A549 (cell line): Measurements from ENCODE around the gene TIGD1. TPM values are rescaled to one million over a fixed set of nuclear protein-coding genes. Genes with fewer than 3 reads are reported as not detected.

Experiments used
- ATAC-seq, 2 experiments: fragments of 200-7000 bp in 1 of 2; fragments of >200 bp in 1 of 2; cut with Nextera tagmentation in 1 of 2; cut with Tn5 transposase in 1 of 2; 3 replicates each; pipeline versions ENCODE4 v1.8.0 to v1.9.1; 2018 to 2020; ENCODE audit warnings: mild to moderate bottlenecking in 1 of 2, moderate library complexity in 1 of 2
- CTCF ChIA-PET: fragments of 300-600 bp; sonication (Branson Sonifier 250); formaldehyde crosslinking; extraction: SDS; loops from one replicate; lab custom pipeline; 2021; ENCODE audit warnings: antibody characterized with exemption, inconsistent platforms; lab: Yijun Ruan, JAX
- POLR2A ChIA-PET: fragments of 350-600 bp; formaldehyde crosslinking; extraction: SDS; loops from one replicate; lab custom pipeline; 2021; ENCODE audit warnings: antibody characterized with exemption, inconsistent platforms; lab: Yijun Ruan, JAX
- DNase-seq, 2 experiments: peaks; one replicate each; pipeline versions ENCODE4 v3.0.0 to v3.0.0-alpha.2; 2011 to 2016; ENCODE audit warnings: low read depth in 1 of 2, low spot score in 1 of 2
- FAIRE-seq: peaks from 2 replicates; lab custom pipeline; 2011; peaks lifted over from hg19 to GRCh38; lab: Jason Lieb, UNC
- H3K27ac ChIP-seq, 2 experiments: fragments of >200 bp; sonication (Bioruptor Twin); formaldehyde crosslinking; 3 replicates each; pipeline ENCODE4 v1.5.1; 2016 to 2017
- H3K4me1 ChIP-seq: fragments of >200 bp; sonication (Bioruptor Twin); formaldehyde crosslinking; 3 replicates; pipeline ENCODE4 v1.6.1; 2016
- H3K4me2 ChIP-seq: fragments of >200 bp; sonication (Bioruptor Twin); formaldehyde crosslinking; 3 replicates; pipeline ENCODE4 v1.6.1; 2016
- H3K4me3 ChIP-seq: fragments of >200 bp; sonication (Bioruptor Twin); formaldehyde crosslinking; 3 replicates; pipeline ENCODE4 v1.5.1; 2016
- H3K9me3 ChIP-seq: fragments of >200 bp; sonication (Bioruptor Twin); formaldehyde crosslinking; 3 replicates; pipeline ENCODE4 v1.6.1; 2016
- EP300 ChIP-seq, 2 experiments: fragments of >200 bp; sonication (Bioruptor Twin); formaldehyde crosslinking; IDR thresholded peaks; 2 replicates in 1 of 2; 3 replicates in 1 of 2; pipeline ENCODE4 v1.6.1; 2016 to 2017
- FOSL2 ChIP-seq, 2 experiments: fragments of 450-650 bp in 1 of 2; fragments of >200 bp in 1 of 2; sonication (Bioruptor Twin) in 1 of 2; formaldehyde crosslinking; IDR thresholded peaks; 2 replicates each; pipeline versions ENCODE4 v1.5.0 to v1.6.1; 2016 to 2020; ENCODE audit warnings: mild to moderate bottlenecking in 1 of 2, moderate library complexity in 1 of 2
- HES2 ChIP-seq: fragments of >200 bp; sonication (Bioruptor Twin); formaldehyde crosslinking; IDR thresholded peaks from 2 replicates; pipeline ENCODE4 v1.6.1; 2016
- JUN ChIP-seq, 2 experiments: fragments of >200 bp; sonication (Bioruptor Twin); formaldehyde crosslinking; IDR thresholded peaks; 2 replicates in 1 of 2; 3 replicates in 1 of 2; pipeline ENCODE4 v1.6.1; 2016 to 2017
- JUNB ChIP-seq: fragments of >200 bp; sonication (Bioruptor Twin); formaldehyde crosslinking; IDR thresholded peaks from 2 replicates; pipeline ENCODE4 v1.6.1; 2016
- MAFK ChIP-seq: fragments of 450-650 bp; IDR thresholded peaks from 2 replicates; pipeline ENCODE4 v1.6.1; 2014; ENCODE audit not compliant: partially characterized antibody
- MYC ChIP-seq: IDR thresholded peaks from 2 replicates; pipeline ENCODE4 v1.6.1; 2012; ENCODE audit warnings: mild to moderate bottlenecking, inconsistent platforms, low read length, improper control_type of control experiment, borderline replicate concordance
- NFE2L2 ChIP-seq: fragments of 150-350 bp; conservative IDR thresholded peaks from 2 replicates; pipeline ENCODE4 v1.6.1; 2014; ENCODE audit warnings: low read length
- RCOR1 ChIP-seq: fragments of 150-350 bp; IDR thresholded peaks from 2 replicates; pipeline ENCODE4 v1.6.1; 2014; ENCODE audit warnings: antibody characterized with exemption, low read length, low read depth
- RNF2 ChIP-seq: fragments of 200-600 bp; sonication (generic); IDR thresholded peaks from 2 replicates; pipeline ENCODE4 v1.6.1; 2016; ENCODE audit warnings: low read depth, mild to moderate bottlenecking, antibody characterized with exemption, moderate library complexity, borderline replicate concordance
- SREBF2 ChIP-seq: fragments of 450-650 bp; IDR thresholded peaks from 2 replicates; pipeline ENCODE4 v1.6.1; 2014; ENCODE audit warnings: mild to moderate bottlenecking, moderate library complexity
- USF2 ChIP-seq: fragments of 450-650 bp; IDR thresholded peaks from 2 replicates; pipeline ENCODE4 v1.6.1; 2014; ENCODE audit warnings: antibody characterized with exemption
- WGBS: methylation state at CpG from one replicate; pipeline ENCODE4 v1.1.6; 2017; ENCODE audit errors: missing lambda C conversion rate; 5-methylcytosine and 5-hydroxymethylcytosine counted together
- polyA plus RNA-seq, 4 experiments: library from polyadenylated mRNA; depleted of rRNA in 3 of 4; stranded (reverse); fragments of >200 nt; fragmentation: RNase III in 1 of 4; extraction: RNeasy Plus Mini Kit Qiagen cat#74134 plus additional on column Dnase treatment in 1 of 4; gene quantifications; 2 replicates in 3 of 4; 3 replicates in 1 of 4; pipeline ENCODE4 v1.2.3, GENCODE V29; 2011 to 2017
- TF ChIP-seq, protein P1 (sequence below): fragments of 200-600 bp; sonication (generic); IDR thresholded peaks from 2 replicates; pipeline ENCODE4 v1.6.1; 2016; ENCODE audit warnings: antibody characterized with exemption, mild to moderate bottlenecking, moderate library complexity
- TF ChIP-seq, protein P2 (sequence below): fragments of 250-450 bp; sonication (Bioruptor Pico); IDR thresholded peaks from 2 replicates; pipeline ENCODE4 v1.5.0; 2020; ENCODE audit warnings: low read depth, mild to moderate bottlenecking, moderate library complexity

The TIGD1 gene
- polyA plus RNA-seq, 2 of the 4 experiments (the other 2 are of a cell fraction), result 5.7 to 10.5 TPM

DNA sequence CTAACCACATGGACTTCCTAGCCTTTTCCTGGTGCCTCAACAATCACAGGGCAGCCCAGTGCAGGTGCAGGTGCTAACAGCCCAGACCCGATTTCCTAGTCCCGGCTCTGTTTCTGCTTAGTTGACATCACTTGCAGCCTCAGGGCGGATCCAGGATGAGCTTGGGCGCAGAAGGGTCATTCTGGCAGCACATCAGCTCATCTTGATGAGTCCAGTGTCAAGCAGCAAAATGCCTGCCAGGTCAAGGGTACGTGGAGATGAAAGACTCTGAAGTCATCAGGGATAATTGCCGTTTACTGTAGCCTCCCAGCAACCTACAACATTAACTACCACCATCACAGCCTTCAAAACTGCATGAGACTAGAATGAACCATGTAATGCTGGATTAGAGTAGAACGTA lies 43.6 kb upstream of the TIGD1 start:
- whole genome bisulfite sequencing, result 83% methylated on average over 6 of the region's 7 CpGs
- Histone ChIP-seq H3K9me3 (no peaks in the 10 kb centered on the region), H3K4me2 (no peak overlapping the region), H3K4me1 (peaks cover 24% of the 10 kb centered on the region), H3K27ac (no peak overlapping the region), H3K4me3 (no peak overlapping the region)
- DNase-seq (no peak), ATAC-seq (no peak), FAIRE-seq (no peak)
- TF ChIP-seq, protein P1, sequence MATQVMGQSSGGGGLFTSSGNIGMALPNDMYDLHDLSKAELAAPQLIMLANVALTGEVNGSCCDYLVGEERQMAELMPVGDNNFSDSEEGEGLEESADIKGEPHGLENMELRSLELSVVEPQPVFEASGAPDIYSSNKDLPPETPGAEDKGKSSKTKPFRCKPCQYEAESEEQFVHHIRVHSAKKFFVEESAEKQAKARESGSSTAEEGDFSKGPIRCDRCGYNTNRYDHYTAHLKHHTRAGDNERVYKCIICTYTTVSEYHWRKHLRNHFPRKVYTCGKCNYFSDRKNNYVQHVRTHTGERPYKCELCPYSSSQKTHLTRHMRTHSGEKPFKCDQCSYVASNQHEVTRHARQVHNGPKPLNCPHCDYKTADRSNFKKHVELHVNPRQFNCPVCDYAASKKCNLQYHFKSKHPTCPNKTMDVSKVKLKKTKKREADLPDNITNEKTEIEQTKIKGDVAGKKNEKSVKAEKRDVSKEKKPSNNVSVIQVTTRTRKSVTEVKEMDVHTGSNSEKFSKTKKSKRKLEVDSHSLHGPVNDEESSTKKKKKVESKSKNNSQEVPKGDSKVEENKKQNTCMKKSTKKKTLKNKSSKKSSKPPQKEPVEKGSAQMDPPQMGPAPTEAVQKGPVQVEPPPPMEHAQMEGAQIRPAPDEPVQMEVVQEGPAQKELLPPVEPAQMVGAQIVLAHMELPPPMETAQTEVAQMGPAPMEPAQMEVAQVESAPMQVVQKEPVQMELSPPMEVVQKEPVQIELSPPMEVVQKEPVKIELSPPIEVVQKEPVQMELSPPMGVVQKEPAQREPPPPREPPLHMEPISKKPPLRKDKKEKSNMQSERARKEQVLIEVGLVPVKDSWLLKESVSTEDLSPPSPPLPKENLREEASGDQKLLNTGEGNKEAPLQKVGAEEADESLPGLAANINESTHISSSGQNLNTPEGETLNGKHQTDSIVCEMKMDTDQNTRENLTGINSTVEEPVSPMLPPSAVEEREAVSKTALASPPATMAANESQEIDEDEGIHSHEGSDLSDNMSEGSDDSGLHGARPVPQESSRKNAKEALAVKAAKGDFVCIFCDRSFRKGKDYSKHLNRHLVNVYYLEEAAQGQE, result no peak
- ChIA-PET POLR2A (no interaction called here), CTCF (interaction anchor here (0.8 to 6.1 kb wide), 5 partner anchors 11 to 43 kb away, joined by 3 to 33 read pairs (median 6); partner anchors contain the start of genes EIF4E2 and TIGD1)

GRCh38 chr2:232592772-232593395 lies 42.5 kb upstream of the TIGD1 start:
- WGBS, result 78% methylated on average over 3 of the region's 3 CpGs
- Histone ChIP-seq H3K4me1 (peaks cover 31% of the 10 kb centered on the region), H3K27ac (peak overlapping the region; percentile 26 to 60; a peak in 3 of 6 replicates), H3K4me2 (peak overlapping the region; percentile 47), H3K4me3 (no peak overlapping the region), H3K9me3 (no peaks in the 10 kb centered on the region)
- DNase-seq (peak; percentile 38 to 77), ATAC-seq (peak; percentile 66 to 79), FAIRE-seq (no peak)
- ChIA-PET CTCF (interaction anchor here (0.9 to 6.1 kb wide), 7 partner anchors 11 to 42 kb away, joined by 3 to 33 read pairs (median 4); partner anchors contain the start of genes EFHD1, EIF4E2 and TIGD1), POLR2A (no interaction called here)
- TF ChIP-seq JUNB, result peak; percentile 49; the same call in 1 of the 2 replicates
- 0 out of 2 replicates have a peak, but pooled peaks have one; percentile 17 for TF ChIP-seq FOSL2 (IDR thresholded peaks at IDR 0.05)
- peak; percentile 84 for TF ChIP-seq FOSL2 (CRISPR knock-in tag; IDR thresholded peaks at IDR 0.05)
- TF ChIP-seq, protein P2, sequence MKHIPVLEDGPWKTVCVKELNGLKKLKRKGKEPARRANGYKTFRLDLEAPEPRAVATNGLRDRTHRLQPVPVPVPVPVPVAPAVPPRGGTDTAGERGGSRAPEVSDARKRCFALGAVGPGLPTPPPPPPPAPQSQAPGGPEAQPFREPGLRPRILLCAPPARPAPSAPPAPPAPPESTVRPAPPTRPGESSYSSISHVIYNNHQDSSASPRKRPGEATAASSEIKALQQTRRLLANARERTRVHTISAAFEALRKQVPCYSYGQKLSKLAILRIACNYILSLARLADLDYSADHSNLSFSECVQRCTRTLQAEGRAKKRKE (CRISPR knock-in tag), result no peak

GRCh38 chr2:232588680-232589585 lies 38.6 kb upstream of the TIGD1 start:
- H3K4me2 ChIP-seq, result peak overlapping the region; percentile 44
- H3K27ac ChIP-seq, result peak overlapping the region; percentile 64 to 79
- WGBS, result 83% methylated on average over 18 of the region's 18 CpGs
- H3K4me1 ChIP-seq, result peaks cover 31% of the 10 kb centered on the region
- H3K9me3 ChIP-seq, result no peaks in the 10 kb centered on the region
- H3K4me3 ChIP-seq, result no peak overlapping the region
- TF ChIP-seq NFE2L2, result peak; percentile 55
- no peak for TF ChIP-seq USF2
- TF ChIP-seq MAFK, result peak; percentile 85
- CTCF ChIA-PET, result interaction anchor here (1.0 kb wide), 1 partner anchor 19 kb away, joined by 6 read pairs; no protein-coding TSS in a partner anchor
- DNase-seq, result peak; percentile 20 to 56
- POLR2A ChIA-PET, result no interaction called here
- no peak for FAIRE-seq
- peak; percentile 57 to 71; a peak in 5 of 6 replicates for ATAC-seq

GRCh38 chr2:232588031-232588430 lies 37.7 kb upstream of the TIGD1 start:
- peak overlapping the region in 1 of 2 experiments; percentile 79; a peak in 4 of 6 replicates for H3K27ac ChIP-seq
- no peak overlapping the region for H3K4me3 ChIP-seq
- no peak for DNase-seq
- peak in 1 of 2 experiments; percentile 8; a peak in 1 of 6 replicates for ATAC-seq
- TF ChIP-seq MYC (no peak), RCOR1 (no peak), NFE2L2 (no peak), RNF2 (no peak), MAFK (no peak), HES2 (no peak), EP300 (IDR thresholded peaks at IDR 0.05) (no peak), SREBF2 (no peak), JUN (IDR thresholded peaks at IDR 0.05) (no peak)
- TF ChIP-seq, protein P1, result no peak
- H3K9me3 ChIP-seq, result no peaks in the 10 kb centered on the region
- peaks cover 25% of the 10 kb centered on the region for H3K4me1 ChIP-seq
- POLR2A ChIA-PET, result no interaction called here
- CTCF ChIA-PET, result no interaction called here
- WGBS, result 86% methylated on average over 5 of the region's 8 CpGs
- FAIRE-seq, result no peak
- no peak overlapping the region for H3K4me2 ChIP-seq
